Progenitor cell of endocrine pancreas (in vitro differentiated cells): ENCODE results near the gene HS3ST5. TPM values are rescaled to one million over a fixed set of nuclear protein-coding genes. Genes with fewer than 3 reads are reported as not detected.

Experiments
- DNase-seq: peaks from one replicate; pipeline ENCODE4 v3.0.0; 2021; ENCODE audit warnings: low spot score; ENCODE audit not compliant: unreplicated experiment
- H3K27ac Mint-ChIP-seq: 2 replicates; pipeline ENCODE4 v1.8.0; 2021; ENCODE audit warnings: mild to moderate bottlenecking, moderate library complexity, mixed read lengths
- H3K27me3 Mint-ChIP-seq: 2 replicates; pipeline ENCODE4 v1.8.0; 2021; ENCODE audit warnings: mixed read lengths
- H3K36me3 Mint-ChIP-seq: 2 replicates; pipeline ENCODE4 v1.8.0; 2022; ENCODE audit warnings: mixed read lengths; ENCODE audit not compliant: insufficient read depth
- H3K4me1 Mint-ChIP-seq: 2 replicates; pipeline ENCODE4 v1.8.0; 2021; ENCODE audit warnings: low read depth, mixed read lengths
- H3K4me3 Mint-ChIP-seq: 2 replicates; pipeline ENCODE4 v1.8.0; 2021; ENCODE audit warnings: low read depth, mild to moderate bottlenecking, moderate library complexity, mixed read lengths
- H3K9me3 Mint-ChIP-seq: 2 replicates; pipeline ENCODE4 v1.8.0; 2021; ENCODE audit warnings: low read depth, mixed read lengths
- total RNA-seq: library from RNA; stranded (reverse); gene quantifications from 2 replicates; pipeline ENCODE4 v1.2.1, GENCODE V29; 2021
- TF ChIP-seq, protein P1 (sequence below): fragments of 200-600 bp; sonication (generic); IDR thresholded peaks from one replicate; pipeline ENCODE4 v1.5.0; 2021; ENCODE audit warnings: antibody characterized with exemption, mild to moderate bottlenecking; ENCODE audit not compliant: unreplicated experiment

The HS3ST5 gene
- total RNA-seq, 1 donor from 2014 or later, result 0.31 TPM

DNA sequence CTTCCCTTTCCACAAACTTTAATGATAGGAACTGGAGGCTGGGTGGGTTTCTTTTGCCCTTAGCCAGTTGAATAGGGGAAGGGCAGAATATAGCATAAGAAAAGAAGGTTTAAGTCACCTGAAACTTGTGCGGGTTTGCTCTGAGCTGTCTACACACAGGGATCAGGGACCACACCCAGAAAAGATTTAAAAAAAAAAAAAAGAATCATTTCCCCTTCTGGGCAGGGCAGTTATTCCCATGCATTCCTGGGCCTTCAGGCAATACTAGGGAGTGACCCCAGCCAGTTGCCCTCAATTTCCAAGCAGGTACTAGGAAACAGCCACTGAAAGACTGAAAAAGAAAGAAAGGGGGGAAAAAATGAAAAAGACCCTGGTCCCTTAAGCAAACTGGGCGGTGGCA, 332.3 kb downstream of the HS3ST5 start:
- no peaks in the 10 kb centered on the region for H3K27me3 Mint-ChIP-seq
- H3K27ac Mint-ChIP-seq, result no peak overlapping the region
- TF ChIP-seq, protein P1, sequence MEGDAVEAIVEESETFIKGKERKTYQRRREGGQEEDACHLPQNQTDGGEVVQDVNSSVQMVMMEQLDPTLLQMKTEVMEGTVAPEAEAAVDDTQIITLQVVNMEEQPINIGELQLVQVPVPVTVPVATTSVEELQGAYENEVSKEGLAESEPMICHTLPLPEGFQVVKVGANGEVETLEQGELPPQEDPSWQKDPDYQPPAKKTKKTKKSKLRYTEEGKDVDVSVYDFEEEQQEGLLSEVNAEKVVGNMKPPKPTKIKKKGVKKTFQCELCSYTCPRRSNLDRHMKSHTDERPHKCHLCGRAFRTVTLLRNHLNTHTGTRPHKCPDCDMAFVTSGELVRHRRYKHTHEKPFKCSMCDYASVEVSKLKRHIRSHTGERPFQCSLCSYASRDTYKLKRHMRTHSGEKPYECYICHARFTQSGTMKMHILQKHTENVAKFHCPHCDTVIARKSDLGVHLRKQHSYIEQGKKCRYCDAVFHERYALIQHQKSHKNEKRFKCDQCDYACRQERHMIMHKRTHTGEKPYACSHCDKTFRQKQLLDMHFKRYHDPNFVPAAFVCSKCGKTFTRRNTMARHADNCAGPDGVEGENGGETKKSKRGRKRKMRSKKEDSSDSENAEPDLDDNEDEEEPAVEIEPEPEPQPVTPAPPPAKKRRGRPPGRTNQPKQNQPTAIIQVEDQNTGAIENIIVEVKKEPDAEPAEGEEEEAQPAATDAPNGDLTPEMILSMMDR, result no peak
- H3K9me3 Mint-ChIP-seq, result no peaks in the 10 kb centered on the region
- peaks cover 15% of the 10 kb centered on the region for H3K4me1 Mint-ChIP-seq
- peaks cover 2% of the 10 kb centered on the region for H3K36me3 Mint-ChIP-seq
- no peak for DNase-seq
- H3K4me3 Mint-ChIP-seq, result no peak overlapping the region

DNA sequence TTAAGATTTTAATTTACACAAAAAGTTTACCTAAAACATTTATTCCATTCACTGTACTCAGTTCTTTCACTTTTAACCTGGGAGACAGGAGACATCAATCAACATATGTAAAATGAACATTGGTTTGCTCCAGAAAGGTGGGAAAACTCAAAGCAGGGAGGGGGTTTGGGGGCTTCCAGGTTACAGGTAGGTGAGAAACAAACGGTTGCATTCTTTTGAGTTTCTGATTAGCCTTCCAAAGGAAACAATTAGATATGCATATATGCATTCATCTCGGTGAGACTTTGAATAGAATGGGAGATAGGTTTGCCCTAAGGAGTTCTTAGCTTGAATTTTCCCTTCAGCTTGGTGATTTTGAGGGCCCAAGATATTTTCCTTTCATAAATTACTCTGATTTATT, 333.6 kb downstream of the HS3ST5 start:
- Mint-ChIP-seq H3K27me3 (no peaks in the 10 kb centered on the region), H3K4me1 (peaks cover 15% of the 10 kb centered on the region), H3K27ac (no peak overlapping the region), H3K4me3 (no peak overlapping the region), H3K9me3 (peaks cover 5% of the 10 kb centered on the region), H3K36me3 (peaks cover 5% of the 10 kb centered on the region)
- TF ChIP-seq, protein P1, result no peak
- no peak for DNase-seq

DNA sequence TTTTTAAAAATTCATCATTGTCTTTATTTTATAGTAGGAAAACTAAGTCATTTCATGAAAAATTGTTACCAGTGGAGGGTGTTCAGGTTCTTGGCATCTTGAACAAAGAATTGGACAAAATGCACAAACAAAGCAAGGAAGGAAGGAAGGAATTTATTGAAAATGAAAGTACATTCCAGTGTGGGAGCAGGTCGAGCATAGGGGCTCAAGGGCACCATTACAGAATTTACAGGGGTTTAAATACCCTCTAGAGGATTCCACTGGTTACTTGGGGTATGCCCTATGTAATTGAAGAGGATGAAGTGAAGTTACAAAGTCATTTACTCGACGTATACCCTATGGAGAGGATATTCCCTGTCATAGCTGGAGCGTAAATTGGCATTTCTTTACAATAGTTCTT, 334.5 kb downstream of the HS3ST5 start:
- Mint-ChIP-seq H3K27ac (no peak overlapping the region), H3K4me1 (peaks cover 15% of the 10 kb centered on the region), H3K27me3 (no peaks in the 10 kb centered on the region), H3K4me3 (no peak overlapping the region), H3K9me3 (peaks cover 5% of the 10 kb centered on the region), H3K36me3 (peaks cover 5% of the 10 kb centered on the region)
- TF ChIP-seq, protein P1, result no peak
- DNase-seq, result no peak

DNA sequence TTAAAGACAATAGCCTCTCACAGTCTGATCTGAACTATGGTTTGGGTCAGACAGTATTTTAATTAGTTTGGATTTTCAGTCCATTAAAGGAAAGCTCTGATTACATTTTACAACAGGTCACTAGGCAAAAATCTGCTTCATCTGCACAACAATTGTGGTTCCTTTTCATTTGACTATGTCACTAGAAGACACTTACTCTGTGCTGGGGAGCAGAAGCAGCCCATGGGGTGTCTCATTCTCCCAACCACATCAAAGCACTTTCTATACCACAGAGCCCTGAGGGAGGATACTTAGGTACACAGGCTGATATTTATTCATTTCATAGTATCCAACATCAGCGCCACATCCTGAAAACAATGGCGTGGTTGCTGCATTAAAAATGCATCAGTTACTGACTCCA, 335.3 kb downstream of the HS3ST5 start:
- TF ChIP-seq, protein P1, result no peak
- peaks cover 5% of the 10 kb centered on the region for H3K36me3 Mint-ChIP-seq
- H3K4me3 Mint-ChIP-seq, result no peak overlapping the region
- H3K27me3 Mint-ChIP-seq, result no peaks in the 10 kb centered on the region
- H3K4me1 Mint-ChIP-seq, result peaks cover 15% of the 10 kb centered on the region
- H3K27ac Mint-ChIP-seq, result no peak overlapping the region
- no peak for DNase-seq
- H3K9me3 Mint-ChIP-seq, result peaks cover 5% of the 10 kb centered on the region
